ENCODE data around the gene VMAC.

Gene VMAC

GRCh38 chr19:5907241-5907640, 2.6 kb downstream of the VMAC start:
- no peak for DNase-seq

- no peak for DNase-seq
Measured at GRCh38 chr19:5908773-5909442, 4.2 kb downstream of the VMAC start.

DNA sequence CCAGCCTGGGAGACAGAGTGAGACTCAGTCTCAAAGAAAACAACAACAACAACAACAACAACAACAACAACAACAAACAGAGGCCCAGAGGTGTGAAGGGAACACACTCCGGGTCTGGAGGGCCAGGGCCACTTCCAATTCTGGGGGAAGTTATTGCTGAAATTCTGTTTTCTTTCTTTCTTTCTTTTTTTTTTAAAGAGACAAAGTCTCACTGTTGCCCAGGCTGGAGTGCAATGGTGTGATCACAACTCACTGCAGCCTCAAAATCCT, 5.9 kb downstream of the VMAC start:
- no peak for DNase-seq

DNA sequence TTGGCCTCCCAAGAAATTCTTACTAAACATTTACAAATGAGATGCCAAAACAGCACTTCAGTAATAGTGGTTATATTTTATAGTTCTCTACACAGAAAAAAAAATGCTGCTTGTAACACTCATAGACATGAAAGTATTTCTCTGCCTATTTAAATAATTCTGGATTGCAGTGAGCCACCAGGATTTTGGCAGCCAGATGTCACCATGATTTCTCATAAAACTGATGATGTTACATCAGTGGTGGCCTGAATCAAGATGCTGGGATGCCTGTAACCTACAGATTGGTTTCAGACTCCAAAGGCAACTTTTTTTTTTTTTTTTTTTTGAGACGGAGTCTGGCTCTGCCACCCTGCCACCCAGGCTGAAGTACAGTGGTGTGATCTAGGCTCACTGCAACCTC, 6.7 kb downstream of the VMAC start:
- no peak for DNase-seq

- DNase-seq = no peak
Measured at GRCh38 chr19:5913739-5914357, 9.2 kb downstream of the VMAC start, which contains the start of gene CAPS. Gene CAPS, plus strand, starts transcription at chr19:5914254. Its CDS starts 153 bp downstream, at chr19:5914407.

DNA sequence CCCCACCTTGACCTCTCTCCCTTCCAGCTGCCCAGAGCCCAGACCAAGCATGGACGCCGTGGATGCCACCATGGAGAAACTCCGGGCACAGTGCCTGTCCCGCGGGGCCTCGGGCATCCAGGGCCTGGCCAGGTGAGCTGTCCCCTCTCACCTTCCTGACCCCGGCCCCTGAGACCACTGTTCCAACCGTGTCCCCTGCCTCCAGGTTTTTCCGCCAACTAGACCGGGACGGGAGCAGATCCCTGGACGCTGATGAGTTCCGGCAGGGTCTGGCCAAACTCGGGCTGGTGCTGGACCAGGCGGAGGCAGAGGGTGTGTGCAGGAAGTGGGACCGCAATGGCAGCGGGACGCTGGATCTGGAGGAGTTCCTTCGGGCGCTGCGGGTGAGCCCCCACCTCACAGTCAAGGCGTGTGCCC, 9.7 kb downstream of the VMAC start:
- DNase-seq = no peak

- no peak for DNase-seq
Measured at GRCh38 chr19:5914946-5915781, 10.5 kb downstream of the VMAC start.

DNA sequence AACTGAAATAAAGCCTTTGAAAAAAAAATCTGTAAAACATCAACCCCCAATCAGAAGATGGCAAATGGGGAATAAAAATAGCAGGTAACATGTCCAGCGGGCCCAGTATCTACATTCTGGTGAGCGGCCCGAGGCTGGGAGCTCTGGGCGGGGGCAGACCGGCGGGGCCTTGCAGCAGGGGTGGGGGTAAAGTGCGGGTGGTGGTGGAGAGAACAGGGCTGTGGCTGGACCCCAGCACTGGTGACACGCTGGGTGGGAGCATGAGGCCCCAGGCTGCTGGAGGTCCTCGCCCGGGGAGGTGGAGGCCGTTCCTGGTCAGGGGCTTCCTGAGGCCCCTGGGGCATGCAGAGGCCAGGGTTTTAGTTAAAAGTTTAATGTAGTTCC, 11.1 kb downstream of the VMAC start:
- DNase-seq = no peak

- DNase-seq = no peak
Measured at GRCh38 chr19:5916181-5916708, 11.6 kb downstream of the VMAC start.

DNA sequence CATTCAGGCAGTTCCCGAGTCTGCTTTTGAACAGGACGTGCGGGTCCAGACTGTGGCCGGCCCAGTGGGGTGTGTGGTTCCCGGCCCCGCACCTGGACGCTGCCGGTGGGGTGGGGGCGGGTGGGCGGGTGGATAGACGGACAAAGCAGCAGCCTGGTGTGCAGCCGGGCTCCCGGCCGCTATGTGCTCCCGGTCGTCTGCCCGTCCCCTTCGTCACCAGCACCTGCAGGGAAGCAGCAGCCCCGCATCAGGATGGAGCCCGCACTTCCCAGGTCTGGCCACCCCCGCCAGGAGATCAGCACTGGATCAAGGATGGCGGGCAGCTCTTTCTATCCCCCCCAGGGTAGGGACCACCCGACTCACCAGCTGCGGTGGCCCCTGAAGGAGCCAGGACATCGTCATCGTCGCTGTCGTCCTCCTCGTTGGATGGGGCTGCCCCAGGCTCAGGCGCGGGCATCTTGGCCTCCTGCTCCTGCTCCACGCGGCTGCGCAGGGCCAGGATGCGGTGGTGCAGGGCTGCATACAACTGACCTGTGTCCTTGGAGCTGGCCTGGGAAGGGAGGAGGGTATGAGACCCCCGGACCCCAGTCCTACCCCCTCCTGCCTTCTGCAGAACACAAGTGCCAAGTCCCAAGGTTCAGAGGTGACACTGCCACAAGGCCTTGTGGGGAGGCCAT, 12.9 kb downstream of the VMAC start:
- no peak for DNase-seq

DNA sequence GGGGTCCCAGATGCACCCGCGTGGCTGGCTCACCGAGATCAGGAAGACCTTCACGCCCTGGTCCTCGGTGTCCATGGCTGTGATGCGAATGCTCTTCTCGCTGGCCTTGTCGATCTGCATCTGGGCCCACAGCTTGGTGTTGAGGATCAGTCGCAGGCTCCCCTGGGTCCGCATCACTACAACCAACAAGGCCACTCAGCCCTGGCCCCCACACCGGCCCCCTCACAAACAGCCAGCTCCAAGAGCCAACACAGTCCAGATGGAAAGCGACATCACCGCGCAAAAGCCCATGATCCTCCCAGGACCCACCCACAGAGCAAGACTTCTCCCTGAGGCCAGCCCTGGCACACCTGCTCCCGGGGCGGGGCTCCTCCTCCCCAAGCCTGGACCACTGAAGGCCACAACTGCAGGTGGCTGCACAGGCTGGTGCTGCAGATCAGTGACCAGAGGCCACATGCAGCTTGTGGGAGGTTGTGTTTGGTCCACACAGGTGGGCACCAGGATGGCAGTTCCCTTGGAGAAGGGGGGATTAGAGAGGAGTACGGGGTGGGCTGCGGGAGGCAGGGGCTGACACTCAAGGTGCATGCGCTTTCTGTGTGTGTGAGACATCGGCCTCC, 13.9 kb downstream of the VMAC start:
- DNase-seq = no peak

DNA sequence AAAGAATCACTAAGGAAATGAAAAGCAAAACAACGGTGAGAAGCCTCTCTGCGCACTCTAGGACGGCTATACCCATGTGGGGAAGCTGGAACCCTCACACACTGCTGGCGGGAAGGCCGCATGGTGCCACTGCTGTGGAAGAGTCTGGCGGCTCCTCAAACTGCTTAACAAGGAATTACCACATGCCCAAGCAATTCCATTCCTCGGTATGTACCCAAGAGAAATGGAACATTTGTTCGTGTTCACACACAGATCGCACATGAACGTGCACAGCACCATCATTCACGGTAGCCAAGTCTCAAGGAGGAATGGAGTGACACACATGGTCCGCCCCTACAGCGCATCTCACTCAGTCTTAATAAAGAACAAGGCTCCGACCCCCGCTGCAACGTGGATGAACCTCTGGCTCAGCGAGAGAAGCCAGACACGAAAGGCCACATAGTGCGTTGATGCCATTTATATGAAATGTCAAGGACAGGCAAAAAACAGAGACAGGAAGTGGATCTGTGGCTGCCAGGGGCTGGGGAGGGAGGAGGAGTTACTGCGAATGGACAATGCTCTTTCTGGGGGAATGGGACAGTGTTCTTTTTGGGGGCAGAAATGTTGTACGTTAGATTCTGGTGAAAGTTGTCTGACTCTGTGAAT, 17.0 kb downstream of the VMAC start:
- no peak for DNase-seq

GRCh38 chr19:5922161-5922545, 17.5 kb downstream of the VMAC start:
- no peak for DNase-seq

- no peak for DNase-seq
Measured at GRCh38 chr19:5923356-5923755, 18.7 kb downstream of the VMAC start.

DNA sequence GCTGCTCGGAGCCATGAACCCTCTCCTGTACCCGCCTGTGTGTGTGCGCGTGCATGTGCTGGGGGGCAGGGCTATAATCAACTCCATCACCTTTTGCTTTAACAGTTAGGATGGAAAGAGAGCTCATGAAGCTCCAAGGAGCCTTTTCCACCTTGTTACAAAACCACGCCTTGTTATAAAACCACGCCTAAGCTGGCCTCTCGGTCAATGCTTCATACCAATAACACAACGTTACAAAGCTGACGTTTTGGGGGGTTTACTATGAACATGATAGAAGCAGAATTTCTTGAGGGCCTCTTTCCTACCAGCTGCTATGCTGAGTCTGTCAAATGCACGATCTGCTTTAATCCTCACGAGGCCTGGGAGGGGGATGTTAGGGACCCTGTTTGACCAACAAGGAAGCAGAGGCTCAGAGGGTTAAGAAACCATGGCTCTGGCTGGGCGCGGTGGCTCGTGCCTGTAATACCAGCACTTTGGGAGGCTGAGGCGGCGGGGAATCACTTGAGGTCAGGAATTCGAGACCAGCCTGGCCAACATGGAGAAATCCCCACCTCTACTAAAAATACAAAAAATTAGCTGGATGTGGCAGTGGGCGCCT, 21.3 kb downstream of the VMAC start:
- DNase-seq = no peak

GRCh38 chr19:5926641-5927440, 22.2 kb downstream of the VMAC start:
- no peak for DNase-seq

DNA sequence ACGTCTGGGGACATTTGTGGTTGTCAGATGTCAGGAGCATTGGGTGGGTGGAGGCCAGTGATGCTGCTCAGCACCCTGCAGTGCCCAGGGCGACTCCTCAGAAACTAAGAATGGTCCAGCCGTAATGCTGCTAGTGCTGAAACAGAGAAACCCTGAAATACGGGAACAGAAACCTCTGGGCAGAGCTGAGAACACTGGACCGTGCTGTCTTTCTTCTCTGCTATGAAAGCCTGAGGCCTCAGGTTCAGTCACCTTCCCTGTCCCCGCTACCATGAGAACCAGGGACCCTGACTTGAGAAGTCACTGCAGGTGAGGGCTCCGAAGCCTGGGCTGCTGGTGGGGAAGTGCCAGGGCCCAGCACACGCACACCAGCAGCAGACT, 22.8 kb downstream of the VMAC start:
- no peak for DNase-seq

DNA sequence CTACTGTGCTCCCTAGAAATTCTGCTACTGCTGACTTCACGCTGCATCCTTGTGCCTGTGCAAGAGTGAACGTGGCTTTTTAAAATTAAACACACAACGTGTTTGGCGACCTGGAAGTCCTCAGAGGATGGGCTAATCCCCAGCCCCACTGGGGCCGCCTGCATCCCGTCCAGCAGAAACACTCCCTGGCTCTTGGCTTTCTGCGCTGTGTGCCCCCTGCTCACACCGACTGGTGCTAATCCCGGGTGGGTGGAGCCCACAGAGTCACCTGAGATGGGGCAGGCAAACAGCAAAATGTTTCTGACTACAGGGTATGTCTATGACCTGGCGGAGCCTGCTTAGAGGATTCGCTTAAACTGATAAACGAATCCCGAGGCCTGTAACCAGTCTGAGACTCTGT, 24.5 kb downstream of the VMAC start:
- DNase-seq = no peak

- no peak for DNase-seq
Measured at GRCh38 chr19:5929625-5930024, 25.0 kb downstream of the VMAC start.

DNA sequence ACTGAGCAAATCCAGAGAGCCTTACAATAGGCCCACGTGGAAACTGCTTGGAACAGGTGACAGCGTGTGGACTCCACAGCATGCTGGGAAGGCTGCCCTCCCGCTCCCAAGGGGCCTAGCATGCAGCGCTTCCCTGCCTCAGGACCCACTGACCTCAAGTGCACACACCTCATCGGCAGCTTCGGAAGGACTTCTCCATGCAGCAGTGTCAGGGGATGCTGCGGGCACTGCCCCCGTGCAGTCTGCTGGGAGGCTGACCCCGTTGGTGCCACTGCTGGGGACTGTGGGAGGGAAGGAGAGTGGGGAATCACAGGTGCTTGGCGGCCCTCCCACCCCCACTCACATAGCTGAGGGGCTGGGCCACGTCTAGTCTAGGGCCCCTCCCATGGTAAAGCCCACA, 26.6 kb downstream of the VMAC start:
- no peak for DNase-seq

DNA sequence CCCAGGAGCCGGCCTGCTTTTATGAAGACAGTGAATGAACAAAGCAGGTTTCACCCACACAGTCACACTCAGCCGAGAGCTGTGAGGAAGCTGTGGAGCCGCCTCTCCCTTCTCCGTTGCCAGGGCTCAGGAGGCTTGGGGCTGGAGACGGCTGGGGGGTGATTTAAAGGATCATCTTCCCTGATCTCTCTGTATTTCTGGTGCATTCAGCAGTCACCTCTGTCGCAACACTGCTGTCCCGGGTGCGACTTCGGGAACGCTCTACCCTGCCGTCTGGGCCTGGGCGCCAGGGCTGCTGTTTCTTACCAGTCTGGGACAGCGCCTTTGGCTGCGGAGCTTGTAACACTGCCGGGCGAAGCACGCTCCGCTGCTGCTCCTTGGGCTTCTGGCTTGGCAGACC, 27.5 kb downstream of the VMAC start:
- DNase-seq = no peak
